Activated CD8-positive, alpha-beta T cell treated with anti-CD3 and anti-CD28 coated beads for 36 hours (primary cell): ENCODE measurements around the gene PTPRH. TPM values are rescaled to one million over a fixed set of nuclear protein-coding genes. Genes with fewer than 3 reads are reported as not detected.

ENCODE experiments used
- ATAC-seq: fragments of 200-7000 bp; cut with Tn5 transposase; one replicate; pipeline ENCODE4 v1.10.0; 2021; ENCODE audit warnings: mild to moderate bottlenecking, moderate library complexity
- CTCF ChIA-PET: fragments of 350-600 bp; sonication (Branson Sonifier 250); formaldehyde crosslinking; loops from one replicate; lab custom pipeline; 2021; ENCODE audit warnings: antibody characterized with exemption; lab: Charles Lee
- POLR2A ChIA-PET: fragments of 350-600 bp; sonication (Branson Sonifier 250); formaldehyde crosslinking; loops from one replicate; lab custom pipeline; 2021; ENCODE audit warnings: antibody characterized with exemption; lab: Charles Lee
- DNase-seq: peaks from one replicate; pipeline ENCODE4 v3.0.0-alpha.2; 2020
- H3K27ac Mint-ChIP-seq: one replicate; pipeline ENCODE4 v1.8.0; 2021; ENCODE audit warnings: mild to moderate bottlenecking, mixed read lengths
- H3K27me3 Mint-ChIP-seq: one replicate; pipeline ENCODE4 v1.8.0; 2021; ENCODE audit warnings: mixed read lengths
- H3K36me3 Mint-ChIP-seq: one replicate; pipeline ENCODE4 v1.8.0; 2021; ENCODE audit warnings: low read depth, mixed read lengths
- H3K4me1 Mint-ChIP-seq: one replicate; pipeline ENCODE4 v1.8.0; 2021; ENCODE audit warnings: low read depth, mixed read lengths
- H3K4me3 Mint-ChIP-seq: one replicate; pipeline ENCODE4 v1.8.0; 2021; ENCODE audit warnings: mild to moderate bottlenecking, moderate library complexity, mixed read lengths
- H3K9me3 Mint-ChIP-seq: one replicate; pipeline ENCODE4 v1.8.0; 2021; ENCODE audit warnings: mixed read lengths
- CTCF ChIP-seq: fragments of 200-600 bp; IDR thresholded peaks from one replicate; pipeline ENCODE4 v1.8.0; 2022; ENCODE audit warnings: antibody characterized with exemption, mild to moderate bottlenecking
- intact Hi-C: fragments of 100-400 bp; cut with micrococcal nuclease; formaldehyde crosslinking; loops from one replicate; pipeline ENCODE4 v1.10.0; 2022
- total RNA-seq, 2 experiments: library from RNA; stranded (reverse); gene quantifications; one replicate each; pipeline ENCODE4 v1.2.3, GENCODE V29; 2021

Gene PTPRH
- total RNA-seq, 2 experiments from 2014 or later: not detected

GRCh38 chr19:55241143-55241934 lies 32.0 kb upstream of the PTPRH start:
- ChIA-PET CTCF (no interaction called here), POLR2A (interaction anchor here (1.0 to 1.5 kb wide), 3 partner anchors 10 to 28 kb away, joined by 3 to 6 read pairs (median 5); no protein-coding TSS in a partner anchor)
- H3K27ac Mint-ChIP-seq: no peak overlapping the region
- no peak for TF ChIP-seq CTCF
- H3K4me3 Mint-ChIP-seq: no peak overlapping the region
- no peaks in the 10 kb centered on the region for H3K27me3 Mint-ChIP-seq
- no peaks in the 10 kb centered on the region for H3K9me3 Mint-ChIP-seq
- ATAC-seq: no peak
- DNase-seq: no peak
- intact Hi-C loops: no loop called here
- H3K4me1 Mint-ChIP-seq: no peaks in the 10 kb centered on the region
- H3K36me3 Mint-ChIP-seq: peaks cover 48% of the 10 kb centered on the region

GRCh38 chr19:55240713-55241020 lies 31.4 kb upstream of the PTPRH start:
- peaks cover 48% of the 10 kb centered on the region for H3K36me3 Mint-ChIP-seq
- ChIA-PET CTCF (no interaction called here), POLR2A (interaction anchor here (1.0 to 2.1 kb wide), 2 partner anchors 19 to 28 kb away, joined by 3 to 5 read pairs; no protein-coding TSS in a partner anchor)
- no peaks in the 10 kb centered on the region for H3K9me3 Mint-ChIP-seq
- no peak for TF ChIP-seq CTCF
- ATAC-seq (no peak), DNase-seq (no peak)
- intact Hi-C loops: no loop called here
- no peak overlapping the region for H3K4me3 Mint-ChIP-seq
- H3K27ac Mint-ChIP-seq: no peak overlapping the region
- no peaks in the 10 kb centered on the region for H3K27me3 Mint-ChIP-seq
- no peaks in the 10 kb centered on the region for H3K4me1 Mint-ChIP-seq

GRCh38 chr19:55239004-55239403 lies 29.7 kb upstream of the PTPRH start:
- no peaks in the 10 kb centered on the region for H3K4me1 Mint-ChIP-seq
- no peak for TF ChIP-seq CTCF
- intact Hi-C loops: no loop called here
- no peak for ATAC-seq
- no peaks in the 10 kb centered on the region for H3K9me3 Mint-ChIP-seq
- ChIA-PET CTCF (no interaction called here), POLR2A (interaction anchor here (0.9 to 2.1 kb wide), 2 partner anchors 15 to 21 kb away, joined by 3 to 5 read pairs; no protein-coding TSS in a partner anchor)
- no peak overlapping the region for H3K27ac Mint-ChIP-seq
- H3K36me3 Mint-ChIP-seq: peaks cover 53% of the 10 kb centered on the region
- no peak for DNase-seq
- no peaks in the 10 kb centered on the region for H3K27me3 Mint-ChIP-seq
- H3K4me3 Mint-ChIP-seq: no peak overlapping the region

GRCh38 chr19:55238030-55238429 lies 28.7 kb upstream of the PTPRH start:
- TF ChIP-seq CTCF: no peak
- no peak for ATAC-seq
- intact Hi-C loops: no loop called here
- DNase-seq: no peak
- Mint-ChIP-seq H3K36me3 (peaks cover 56% of the 10 kb centered on the region), H3K9me3 (no peaks in the 10 kb centered on the region), H3K4me3 (no peak overlapping the region), H3K27me3 (no peaks in the 10 kb centered on the region), H3K4me1 (no peaks in the 10 kb centered on the region), H3K27ac (no peak overlapping the region)
- ChIA-PET POLR2A (interaction anchor here (0.7 kb wide), 1 partner anchor 17 kb away, joined by 3 read pairs; no protein-coding TSS in a partner anchor), CTCF (no interaction called here)

GRCh38 chr19:55232986-55233385 lies 23.7 kb upstream of the PTPRH start:
- no peaks in the 10 kb centered on the region for H3K4me1 Mint-ChIP-seq
- intact Hi-C loops: no loop called here
- H3K4me3 Mint-ChIP-seq: no peak overlapping the region
- peaks cover 54% of the 10 kb centered on the region for H3K36me3 Mint-ChIP-seq
- ATAC-seq (no peak), DNase-seq (no peak)
- POLR2A ChIA-PET: interaction anchor here (0.6 to 0.7 kb wide), 3 partner anchors 10 to 424 kb away, joined by 3 read pairs; no protein-coding TSS in a partner anchor
- H3K27me3 Mint-ChIP-seq: no peaks in the 10 kb centered on the region
- CTCF ChIA-PET: no interaction called here
- no peaks in the 10 kb centered on the region for H3K9me3 Mint-ChIP-seq
- H3K27ac Mint-ChIP-seq: no peak overlapping the region
- no peak for TF ChIP-seq CTCF
